Mesodermal cell (in vitro differentiated cells): ENCODE data around the gene OR2A42.
"Not testable (repeated sequence)": the region's sequence is repeated elsewhere in the genome, so short reads cannot be mapped to it uniquely, and the experiment has no call there.

ENCODE experiments used
- H3K27ac ChIP-seq: 2 replicates; pipeline ENCODE4 v1.7.0; 2013; ENCODE audit warnings: mild to moderate bottlenecking, low read depth, low read length, moderate library complexity; ENCODE audit not compliant: severe bottlenecking
- H3K36me3 ChIP-seq: 2 replicates; pipeline ENCODE4 v1.7.1; 2013; ENCODE audit warnings: mild to moderate bottlenecking, low read length, moderate library complexity; ENCODE audit not compliant: control insufficient read depth, insufficient read depth
- H3K4me1 ChIP-seq: one replicate; pipeline ENCODE4 v1.7.1; 2013; ENCODE audit warnings: mild to moderate bottlenecking, low read length; ENCODE audit not compliant: insufficient read depth, control insufficient read depth, poor library complexity, severe bottlenecking
- H3K4me3 ChIP-seq: 2 replicates; pipeline ENCODE4 v1.7.0; 2013; ENCODE audit warnings: low read length, control low read depth, mild to moderate bottlenecking; ENCODE audit not compliant: insufficient read depth, poor library complexity, severe bottlenecking; ENCODE audit errors: extremely low read depth
- H3K9me3 ChIP-seq: 2 replicates; pipeline ENCODE4 v1.7.1; 2013; ENCODE audit warnings: mild to moderate bottlenecking, low read length, moderate library complexity; ENCODE audit not compliant: control insufficient read depth
- WGBS, 2 experiments: methylation state at CpG; one replicate each; pipeline ENCODE4 v1.1.5; 2013; ENCODE audit warnings: missing lambda C conversion rate in 2 of 2; ENCODE audit not compliant: insufficient coverage in 2 of 2; 5-methylcytosine and 5-hydroxymethylcytosine counted together

OR2A42 gene

DNA sequence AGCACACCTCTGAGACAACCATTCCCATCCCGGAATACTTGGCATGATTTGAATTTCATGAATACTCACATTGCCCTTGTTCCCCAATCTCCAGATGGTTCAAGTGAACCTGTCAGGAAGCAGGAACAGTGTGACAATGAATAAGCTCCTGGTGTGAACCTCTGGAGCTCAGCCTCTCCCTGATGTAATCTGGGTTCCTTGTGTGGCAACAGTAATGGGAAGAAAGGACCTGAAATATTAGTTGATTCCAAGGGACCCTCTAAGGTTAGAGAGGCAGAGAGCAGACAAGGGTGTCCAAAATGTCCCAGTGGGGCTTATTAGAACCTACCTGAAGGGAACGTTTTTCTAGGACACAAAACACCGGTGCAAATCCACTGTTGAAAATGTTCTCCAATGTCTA is 16.7 kb upstream of the OR2A42 start:
- Histone ChIP-seq H3K36me3 (no peaks in the 10 kb centered on the region), H3K4me1 (no peaks in the 10 kb centered on the region), H3K27ac (no peak overlapping the region), H3K9me3 (no peaks in the 10 kb centered on the region), H3K4me3 (no peak overlapping the region)
- WGBS, 2 experiments = 92 to 100% methylated on average over 1 of the region's 3 CpGs

DNA sequence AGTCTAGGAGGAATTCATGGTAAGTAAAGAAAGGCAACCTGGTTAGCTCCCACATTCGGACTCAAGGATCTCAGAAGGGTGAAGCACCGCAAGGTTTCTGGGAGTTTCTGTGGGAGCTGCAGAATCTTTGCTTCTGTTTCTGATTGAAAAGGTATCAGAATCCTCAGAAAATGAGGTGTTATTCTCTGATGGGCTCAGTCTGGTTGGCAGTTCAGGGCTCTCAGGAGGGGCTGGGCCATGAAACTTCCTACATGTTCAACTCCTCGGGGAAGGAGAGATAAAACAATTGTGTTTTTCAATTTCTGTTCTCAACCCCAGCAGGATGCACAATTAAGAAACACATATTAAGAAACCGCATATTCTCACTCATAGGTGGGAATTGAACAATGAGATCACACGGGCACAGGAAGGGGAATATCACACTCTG is 16.1 kb upstream of the OR2A42 start:
- H3K27ac ChIP-seq = no peak overlapping the region
- no peak overlapping the region for H3K4me3 ChIP-seq
- WGBS, 2 experiments = 81 to 98% methylated on average over 3 to 4 of the region's 5 CpGs
- no peaks in the 10 kb centered on the region for H3K36me3 ChIP-seq
- no peaks in the 10 kb centered on the region for H3K9me3 ChIP-seq
- H3K4me1 ChIP-seq = no peaks in the 10 kb centered on the region

DNA sequence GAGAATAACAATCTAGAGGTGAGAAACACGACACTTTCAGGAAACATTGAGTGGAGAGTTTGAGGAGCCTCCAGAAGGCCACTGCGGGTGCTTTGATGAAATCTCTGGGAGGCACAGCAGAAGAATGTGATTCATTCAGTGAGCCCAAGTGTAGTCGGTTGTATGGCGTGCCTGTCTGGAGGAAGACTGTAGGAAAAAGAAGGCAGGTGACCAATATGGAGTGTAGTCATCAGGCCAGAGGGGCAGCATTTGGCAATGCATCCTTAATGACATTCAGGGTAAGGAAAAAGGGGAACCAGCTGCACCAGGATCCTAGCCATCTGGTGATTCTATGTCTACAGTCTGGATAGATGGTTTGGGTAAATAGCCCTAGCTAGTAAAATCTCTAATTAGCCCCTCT is 12.9 kb upstream of the OR2A42 start:
- no CpG with 5 or more reads among the region's 4 CpGs for WGBS, 2 experiments
- not testable (repeated sequence) for H3K9me3 ChIP-seq, H3K36me3 ChIP-seq, H3K27ac ChIP-seq, H3K4me1 ChIP-seq, H3K4me3 ChIP-seq

DNA sequence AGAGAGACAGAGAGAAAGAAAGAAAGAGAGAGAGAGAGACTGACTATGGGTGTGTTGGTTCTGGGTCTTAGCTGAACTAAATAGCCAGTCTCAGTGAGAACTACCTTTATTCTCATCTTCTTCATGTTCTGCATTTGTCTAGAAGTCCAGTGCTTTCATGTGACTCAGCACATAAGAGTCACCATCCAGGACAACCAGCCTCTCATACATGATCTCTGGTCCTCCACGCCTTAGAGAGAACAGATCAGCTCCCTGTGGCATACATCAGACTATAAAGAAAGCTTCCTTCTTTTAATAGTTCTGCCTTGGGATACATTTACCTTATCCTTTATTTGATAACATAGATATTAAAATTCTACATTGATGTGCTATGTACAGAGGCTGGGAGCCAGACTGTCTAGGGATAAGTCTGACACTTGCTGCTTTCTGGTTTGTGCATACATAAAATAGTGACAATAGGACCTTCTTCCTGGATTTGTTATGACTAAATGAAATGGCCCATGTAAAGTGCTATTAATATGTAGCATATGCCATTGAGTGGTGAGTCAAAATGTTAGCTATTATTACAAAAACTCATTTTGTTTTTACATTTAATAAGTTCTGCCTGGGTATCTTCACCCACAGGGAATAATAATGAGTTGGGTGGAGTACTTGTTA is 8.4 kb upstream of the OR2A42 start:
- no CpG with 5 or more reads among the region's 1 CpG for WGBS, 2 experiments
- not testable (repeated sequence) for H3K4me3 ChIP-seq, H3K27ac ChIP-seq, H3K9me3 ChIP-seq, H3K4me1 ChIP-seq, H3K36me3 ChIP-seq

DNA sequence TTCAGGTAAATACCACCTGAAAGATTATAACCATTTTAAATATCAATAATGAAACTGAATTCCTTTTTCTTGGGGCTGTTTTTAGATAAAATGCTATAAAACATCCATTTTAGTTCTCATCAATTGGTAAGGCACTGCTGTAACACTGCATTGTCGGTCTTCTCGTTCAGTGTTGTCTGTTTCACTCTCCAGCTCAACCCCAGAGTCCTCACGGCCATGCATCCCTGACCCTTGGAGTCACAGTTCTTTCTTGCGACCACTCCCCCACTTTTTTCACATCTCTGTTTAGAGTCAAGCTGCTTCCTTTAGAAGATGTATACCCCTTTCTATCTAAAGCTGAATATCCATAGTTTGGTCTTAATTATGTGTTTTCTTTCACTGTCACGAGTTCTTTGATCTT is 7.6 kb upstream of the OR2A42 start:
- H3K36me3 ChIP-seq, H3K27ac ChIP-seq, H3K4me1 ChIP-seq, H3K4me3 ChIP-seq, H3K9me3 ChIP-seq: not testable (repeated sequence)
- WGBS, 2 experiments = no CpG with 5 or more reads among the region's 5 CpGs

DNA sequence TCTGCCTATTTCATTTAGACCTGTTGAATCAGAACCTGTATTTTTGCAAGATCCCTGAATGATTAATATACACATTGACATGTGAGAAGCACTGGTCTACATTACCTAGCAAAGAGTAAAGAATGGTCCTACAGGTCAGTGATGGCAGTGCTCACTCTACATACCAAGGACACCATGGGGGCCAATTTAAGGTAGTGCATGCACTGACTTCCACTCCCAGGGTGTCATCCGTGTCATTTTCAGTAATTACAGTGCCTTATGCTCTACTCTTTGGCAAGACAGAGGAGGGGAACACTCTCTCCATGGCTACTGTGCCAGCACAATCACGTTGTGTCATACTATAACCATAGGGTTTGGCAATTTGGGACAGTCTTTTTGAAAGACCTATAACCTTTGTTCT is 6.0 kb upstream of the OR2A42 start:
- not testable (repeated sequence) for H3K4me1 ChIP-seq, H3K4me3 ChIP-seq, H3K27ac ChIP-seq, H3K9me3 ChIP-seq, H3K36me3 ChIP-seq
- no CpG with 5 or more reads among the region's 2 CpGs for WGBS, 2 experiments

DNA sequence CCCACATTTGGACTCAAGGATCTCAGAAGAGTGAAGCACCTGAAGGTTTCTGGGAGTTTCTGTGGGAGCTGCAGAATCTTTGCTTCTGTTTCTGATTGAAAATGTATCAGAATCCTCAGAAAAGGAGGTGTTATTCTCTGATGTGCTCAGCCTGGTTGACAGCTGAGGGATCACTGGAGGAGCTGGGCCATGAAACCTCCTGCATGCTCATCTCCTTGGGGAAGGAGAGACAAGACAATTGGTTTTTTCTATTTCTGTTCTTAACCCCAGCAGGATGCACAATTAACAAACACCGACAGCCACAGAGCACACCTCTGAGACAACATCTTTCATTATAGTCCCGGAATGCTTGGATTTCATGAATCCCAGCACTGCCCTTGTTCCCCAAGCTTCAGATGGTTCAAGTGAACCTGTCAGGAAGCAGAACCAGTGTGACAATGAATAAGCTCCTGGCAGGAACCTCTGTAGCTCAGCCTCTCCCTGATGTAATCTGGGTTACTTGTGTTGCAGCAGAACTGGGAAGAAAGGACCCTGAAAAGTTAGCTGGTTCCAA is 799 bp downstream of the OR2A42 start:
- not testable (repeated sequence) for H3K36me3 ChIP-seq, H3K4me3 ChIP-seq, H3K4me1 ChIP-seq, H3K27ac ChIP-seq, H3K9me3 ChIP-seq
- 33% methylated on average over 1 of the region's 2 CpGs; no CpG with 5 or more reads in 1 of the 2 experiments for WGBS, 2 experiments

DNA sequence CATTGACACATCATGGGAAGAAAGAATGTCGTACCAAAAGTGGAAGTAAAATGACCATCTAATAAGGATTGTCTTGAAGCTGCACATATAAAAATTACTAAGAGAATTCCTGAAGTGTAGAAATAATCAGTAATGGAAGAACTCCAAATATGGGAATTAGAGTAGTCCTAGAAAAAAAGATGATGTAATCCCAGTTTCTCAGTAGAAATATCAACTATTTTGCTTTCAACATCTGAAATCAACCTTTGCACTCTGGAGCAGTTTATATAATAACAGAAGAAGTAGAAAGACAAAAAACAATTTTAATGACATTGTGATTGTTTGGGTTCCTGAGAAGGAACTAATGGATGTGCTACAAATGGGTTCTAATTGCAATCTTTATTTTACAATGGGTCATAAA is 6.4 kb downstream of the OR2A42 start:
- no CpG with 5 or more reads among the region's 1 CpG for WGBS, 2 experiments
- not testable (repeated sequence) for H3K27ac ChIP-seq, H3K4me3 ChIP-seq, H3K9me3 ChIP-seq, H3K36me3 ChIP-seq, H3K4me1 ChIP-seq

DNA sequence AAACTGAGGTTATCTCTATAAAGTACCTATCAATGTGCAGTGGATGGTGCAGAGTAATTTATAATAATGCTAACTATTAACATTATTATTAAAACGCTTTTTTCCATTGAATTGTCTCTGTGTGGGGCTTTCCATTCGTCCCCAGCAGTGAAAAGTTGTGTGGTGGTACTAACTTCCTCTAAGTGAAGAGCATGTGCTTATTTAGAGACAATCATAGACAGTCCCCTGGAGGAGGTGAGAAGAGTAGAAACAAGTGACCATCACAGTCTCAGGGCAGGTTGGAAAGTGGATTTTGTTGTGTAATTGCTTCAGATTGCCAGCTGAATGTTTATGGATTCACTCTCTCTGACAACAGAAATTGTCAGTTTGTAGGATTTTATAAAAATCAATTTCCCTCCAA is 8.4 kb downstream of the OR2A42 start:
- H3K27ac ChIP-seq, H3K4me1 ChIP-seq, H3K4me3 ChIP-seq, H3K36me3 ChIP-seq, H3K9me3 ChIP-seq: not testable (repeated sequence)
- no CpG with 5 or more reads among the region's 2 CpGs for WGBS, 2 experiments

DNA sequence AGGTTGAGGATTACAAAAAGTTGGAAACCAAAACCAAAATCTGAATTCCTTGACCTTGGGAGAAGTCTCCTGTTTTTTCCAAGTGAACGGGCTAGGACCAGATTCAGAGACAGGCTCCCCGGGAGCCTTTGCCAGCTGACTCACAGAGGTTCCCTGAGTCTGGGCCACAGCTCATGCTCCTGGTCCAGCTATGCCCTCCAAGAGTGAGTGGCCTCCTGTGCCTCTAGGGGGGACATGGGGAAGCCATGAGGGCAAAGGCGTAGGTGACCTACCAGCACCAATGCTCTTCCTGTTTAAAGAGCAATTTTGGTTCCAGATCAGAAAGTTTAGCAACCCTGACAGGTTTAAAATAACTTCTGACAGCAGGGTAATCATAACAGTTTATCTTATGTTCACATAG is 10.6 kb downstream of the OR2A42 start:
- WGBS, 2 experiments = 86 to 100% methylated on average over 1 of the region's 3 CpGs
- H3K4me1 ChIP-seq, H3K36me3 ChIP-seq, H3K4me3 ChIP-seq, H3K9me3 ChIP-seq, H3K27ac ChIP-seq: not testable (repeated sequence)

DNA sequence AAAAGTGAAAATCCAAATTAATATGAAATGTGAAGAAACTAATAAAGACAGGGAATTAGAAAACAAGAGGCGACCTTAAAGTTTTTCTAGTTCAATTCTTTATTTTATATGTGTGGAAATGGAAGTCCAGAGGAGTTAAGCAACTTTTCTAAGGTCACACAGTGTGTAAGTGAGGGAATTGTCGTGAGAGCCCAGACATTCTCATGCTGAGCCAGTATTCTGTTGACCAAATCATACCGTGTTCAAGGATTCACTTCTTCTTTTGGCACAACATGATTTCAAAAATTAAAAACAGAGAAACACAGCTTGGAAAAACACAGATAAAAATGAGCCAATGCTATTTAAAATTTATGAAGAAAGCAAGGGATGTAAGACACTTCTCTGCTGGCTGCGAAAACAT is 12.5 kb downstream of the OR2A42 start:
- 89% methylated on average over 1 of the region's 4 CpGs; no CpG with 5 or more reads in 1 of the 2 experiments for WGBS, 2 experiments
- not testable (repeated sequence) for H3K9me3 ChIP-seq, H3K4me3 ChIP-seq, H3K4me1 ChIP-seq, H3K27ac ChIP-seq, H3K36me3 ChIP-seq
